ENCODE measurements around the gene EFCAB12. TPM values are rescaled to one million over a fixed set of nuclear protein-coding genes. Genes with fewer than 3 reads are reported as not detected.

The EFCAB12 gene
- total and polyA plus RNA-seq, 2 of the 13 experiments (the other 11 are each of a cell fraction or from before 2014, with no cell fraction given) = 0.31 to 2.4 TPM

DNA sequence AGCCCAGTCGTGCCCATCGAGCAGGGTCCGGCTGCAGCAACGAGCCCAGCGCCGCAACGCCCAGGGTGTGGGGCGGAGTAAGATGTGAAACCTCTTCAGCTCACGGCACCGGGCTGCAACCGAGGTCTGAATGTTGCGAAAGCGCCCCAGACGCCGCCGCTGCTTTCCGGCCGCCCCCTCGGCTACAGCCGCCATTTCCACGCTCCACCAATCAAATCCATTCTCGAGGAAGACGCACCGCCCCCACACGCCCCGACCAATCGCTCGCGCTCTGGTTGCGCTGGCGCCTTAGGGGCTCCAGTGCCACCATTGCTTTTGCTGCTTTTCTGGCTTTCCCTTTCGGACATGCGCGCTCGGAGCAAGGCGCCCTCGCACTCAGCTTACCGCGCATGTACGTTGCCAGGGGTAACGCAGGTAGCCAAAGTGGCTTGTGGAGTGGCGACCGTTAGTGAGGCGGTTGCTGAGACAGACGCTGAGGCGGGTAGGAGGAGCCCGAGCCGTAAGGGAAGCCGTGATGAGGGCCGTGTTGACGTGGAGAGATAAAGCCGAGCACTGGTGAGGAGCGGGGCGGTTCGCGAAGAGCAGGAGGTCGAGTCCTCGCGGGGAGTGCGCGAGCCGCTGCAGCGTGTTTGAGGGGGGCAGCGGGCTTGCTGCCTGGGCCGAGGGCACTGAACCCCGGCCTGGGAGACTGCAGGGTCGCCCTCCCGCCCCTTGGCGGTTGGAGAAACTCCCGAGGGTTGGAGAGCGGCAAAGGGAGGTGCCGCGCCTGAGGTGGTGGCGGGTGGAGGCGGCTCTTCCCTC lies 11.6 kb upstream of the EFCAB12 start, which contains the start of the genes IFT122 and MBD4:
TSS of gene IFT122 (plus strand) at position 408 of the 801 bp plus-strand sequence. CDS start at position 515, 107 bp downstream.
TSS of gene MBD4 (minus strand) at position 132 of the 801 bp plus-strand sequence. CDS start at position 17, 115 bp downstream.
- peak within 1 kb of the TSS; percentile 88 for H3K9ac ChIP-seq (ENCODE audit: insufficient read depth, low read depth, low read length)
- no peaks in the 10 kb centered on the region for H4K20me1 ChIP-seq (ENCODE audit: insufficient read depth, low read length)
- FAIRE-seq (peak; percentile 90), ATAC-seq (peak; percentile 96), DNase-seq (ENCODE audit: low spot score) (peak; percentile 97)
- peaks cover 26% of the 10 kb centered on the region for H3K79me2 ChIP-seq (ENCODE audit: insufficient read depth, low read length)
- intact Hi-C loops (cut with micrococcal nuclease; ENCODE audit: unreplicated experiment) (no loop called here), in situ Hi-C loops (cut with HindIII; ENCODE audit: extremely low pct_ligation_motif_present, low pct_unique_long_range_greater_than_20kb) (no loop called here)
- no peaks in the 10 kb centered on the region for H3K9me3 ChIP-seq (ENCODE audit: low read length)
- H3K27ac ChIP-seq (ENCODE audit: extremely low read length, insufficient read depth, low read length) = peak within 1 kb of the TSS; percentile 75
- peak within 1 kb of the TSS; percentile 86 to 96 (median 90) for H3K4me3 ChIP-seq (replicated peaks in 1 of 3; ENCODE audit: insufficient read depth in 1 of 3, low read depth in 2 of 3, low read length in 3 of 3)
- WGBS (ENCODE audit: low lambda C conversion rate) = under 1% methylated on average over 45 of the region's 75 CpGs
- H3K36me3 ChIP-seq (replicated peaks in 1 of 2; ENCODE audit: control insufficient read depth in 1 of 2, insufficient read depth in 2 of 2, low read length in 2 of 2) = peaks cover 5 to 19% of the 10 kb centered on the region in 2 experiments; a peak in 4 of 5 replicates
- ChIA-PET POLR2A (interaction anchor here (0.6 to 2.9 kb wide), 16 partner anchors 8 to 187 kb away, joined by 3 to 26 read pairs (median 6); partner anchors contain the start of gene EFCAB12), CTCF (ENCODE audit: low intra/inter-chr PET ratio, low total read pairs) (no interaction called here)
- peak within 1 kb of the TSS; percentile 58 for H2AFZ ChIP-seq (ENCODE audit: low read length)
- peak within 1 kb of the TSS; percentile 81 for H3K4me2 ChIP-seq (ENCODE audit: low read depth, low read length)
- BruUV-seq (replicated peaks) = no TSS peak
- no peaks in the 10 kb centered on the region; a peak in 1 of 5 replicates for H3K27me3 ChIP-seq (ENCODE audit: control insufficient read depth in 1 of 2, insufficient read depth in 2 of 2, low read length in 2 of 2)
- H3K4me1 ChIP-seq (ENCODE audit: insufficient read depth, low read length) = peaks cover 55% of the 10 kb centered on the region
- TF ChIP-seq, protein P1, sequence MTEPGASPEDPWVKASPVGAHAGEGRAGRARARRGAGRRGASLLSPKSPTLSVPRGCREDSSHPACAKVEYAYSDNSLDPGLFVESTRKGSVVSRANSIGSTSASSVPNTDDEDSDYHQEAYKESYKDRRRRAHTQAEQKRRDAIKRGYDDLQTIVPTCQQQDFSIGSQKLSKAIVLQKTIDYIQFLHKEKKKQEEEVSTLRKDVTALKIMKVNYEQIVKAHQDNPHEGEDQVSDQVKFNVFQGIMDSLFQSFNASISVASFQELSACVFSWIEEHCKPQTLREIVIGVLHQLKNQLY (CRISPR knock-in tag; IDR thresholded peaks at IDR 0.05) = no peak
- TF ChIP-seq, protein P2, sequence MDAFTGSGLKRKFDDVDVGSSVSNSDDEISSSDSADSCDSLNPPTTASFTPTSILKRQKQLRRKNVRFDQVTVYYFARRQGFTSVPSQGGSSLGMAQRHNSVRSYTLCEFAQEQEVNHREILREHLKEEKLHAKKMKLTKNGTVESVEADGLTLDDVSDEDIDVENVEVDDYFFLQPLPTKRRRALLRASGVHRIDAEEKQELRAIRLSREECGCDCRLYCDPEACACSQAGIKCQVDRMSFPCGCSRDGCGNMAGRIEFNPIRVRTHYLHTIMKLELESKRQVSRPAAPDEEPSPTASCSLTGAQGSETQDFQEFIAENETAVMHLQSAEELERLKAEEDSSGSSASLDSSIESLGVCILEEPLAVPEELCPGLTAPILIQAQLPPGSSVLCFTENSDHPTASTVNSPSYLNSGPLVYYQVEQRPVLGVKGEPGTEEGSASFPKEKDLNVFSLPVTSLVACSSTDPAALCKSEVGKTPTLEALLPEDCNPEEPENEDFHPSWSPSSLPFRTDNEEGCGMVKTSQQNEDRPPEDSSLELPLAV (CRISPR knock-in tag; conservative IDR thresholded peaks at IDR 0.05; ENCODE audit: low read depth) = no peak
- TF ChIP-seq ZFP41 (CRISPR knock-in tag; IDR thresholded peaks at IDR 0.05; ENCODE audit: borderline replicate concordance) (no peak), SIX4 (CRISPR knock-in tag; IDR thresholded peaks at IDR 0.05) (0 out of 2 replicates have a peak, but pooled peaks have one; percentile 1), ZFP36L1 (CRISPR knock-in tag; IDR thresholded peaks at IDR 0.05) (peak; percentile 83; the same call in 1 of the 2 replicates), ZNF777 (CRISPR knock-in tag; IDR thresholded peaks at IDR 0.05) (peak; percentile 96), ZNF891 (CRISPR knock-in tag; IDR thresholded peaks at IDR 0.05) (peak; percentile 25; the same call in 1 of the 2 replicates), DNMT1 (CRISPR knock-in tag; IDR thresholded peaks at IDR 0.05) (peak; percentile 78; the same call in 1 of the 2 replicates), DMAP1 (CRISPR knock-in tag; IDR thresholded peaks at IDR 0.05) (peak; percentile 70), NR2C2 (CRISPR knock-in tag; IDR thresholded peaks at IDR 0.05; ENCODE audit: borderline replicate concordance) (peak; percentile 62), TAF1 (CRISPR knock-in tag; IDR thresholded peaks at IDR 0.05) (peak; percentile 82), RAD21 (CRISPR knock-in tag; IDR thresholded peaks at IDR 0.05) (0 out of 2 replicates have a peak, but pooled peaks have one; percentile 34), ZNF768 (CRISPR knock-in tag; IDR thresholded peaks at IDR 0.05) (peak; percentile 58; the same call in 1 of the 2 replicates), ZNF563 (CRISPR knock-in tag; IDR thresholded peaks at IDR 0.05) (peak; percentile 45), YEATS2 (CRISPR knock-in tag; IDR thresholded peaks at IDR 0.05; ENCODE audit: borderline replicate concordance) (peak; percentile 47; the same call in 1 of the 2 replicates)
- TF ChIP-seq, protein P3, sequence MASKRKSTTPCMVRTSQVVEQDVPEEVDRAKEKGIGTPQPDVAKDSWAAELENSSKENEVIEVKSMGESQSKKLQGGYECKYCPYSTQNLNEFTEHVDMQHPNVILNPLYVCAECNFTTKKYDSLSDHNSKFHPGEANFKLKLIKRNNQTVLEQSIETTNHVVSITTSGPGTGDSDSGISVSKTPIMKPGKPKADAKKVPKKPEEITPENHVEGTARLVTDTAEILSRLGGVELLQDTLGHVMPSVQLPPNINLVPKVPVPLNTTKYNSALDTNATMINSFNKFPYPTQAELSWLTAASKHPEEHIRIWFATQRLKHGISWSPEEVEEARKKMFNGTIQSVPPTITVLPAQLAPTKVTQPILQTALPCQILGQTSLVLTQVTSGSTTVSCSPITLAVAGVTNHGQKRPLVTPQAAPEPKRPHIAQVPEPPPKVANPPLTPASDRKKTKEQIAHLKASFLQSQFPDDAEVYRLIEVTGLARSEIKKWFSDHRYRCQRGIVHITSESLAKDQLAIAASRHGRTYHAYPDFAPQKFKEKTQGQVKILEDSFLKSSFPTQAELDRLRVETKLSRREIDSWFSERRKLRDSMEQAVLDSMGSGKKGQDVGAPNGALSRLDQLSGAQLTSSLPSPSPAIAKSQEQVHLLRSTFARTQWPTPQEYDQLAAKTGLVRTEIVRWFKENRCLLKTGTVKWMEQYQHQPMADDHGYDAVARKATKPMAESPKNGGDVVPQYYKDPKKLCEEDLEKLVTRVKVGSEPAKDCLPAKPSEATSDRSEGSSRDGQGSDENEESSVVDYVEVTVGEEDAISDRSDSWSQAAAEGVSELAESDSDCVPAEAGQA (IDR thresholded peaks at IDR 0.05; ENCODE audit: low read depth) = peak; percentile 97
- TF ChIP-seq, protein P3 (CRISPR knock-in tag; IDR thresholded peaks at IDR 0.05; ENCODE audit: borderline replicate concordance) = no peak

Measured in HepG2 (cell line).